H54 (cell line): Measurements from ENCODE around the gene AGRN.
"Not testable (repeated sequence)": the region's sequence is repeated elsewhere in the genome, so short reads cannot be mapped to it uniquely, and the experiment has no call there.

Source experiments
- DNase-seq: peaks from one replicate; pipeline ENCODE4 v3.0.0; 2011; ENCODE audit warnings: low spot score, mixed read lengths; ENCODE audit not compliant: insufficient read length
- FAIRE-seq: peaks from 3 replicates; lab custom pipeline; 2011; peaks lifted over from hg19 to GRCh38; lab: Jason Lieb, UNC
- POLR2A ChIP-seq: IDR thresholded peaks from 2 replicates; pipeline ENCODE4 v1.6.1; 2011; ENCODE audit warnings: low read depth, mild to moderate bottlenecking, low read length

AGRN gene

DNA sequence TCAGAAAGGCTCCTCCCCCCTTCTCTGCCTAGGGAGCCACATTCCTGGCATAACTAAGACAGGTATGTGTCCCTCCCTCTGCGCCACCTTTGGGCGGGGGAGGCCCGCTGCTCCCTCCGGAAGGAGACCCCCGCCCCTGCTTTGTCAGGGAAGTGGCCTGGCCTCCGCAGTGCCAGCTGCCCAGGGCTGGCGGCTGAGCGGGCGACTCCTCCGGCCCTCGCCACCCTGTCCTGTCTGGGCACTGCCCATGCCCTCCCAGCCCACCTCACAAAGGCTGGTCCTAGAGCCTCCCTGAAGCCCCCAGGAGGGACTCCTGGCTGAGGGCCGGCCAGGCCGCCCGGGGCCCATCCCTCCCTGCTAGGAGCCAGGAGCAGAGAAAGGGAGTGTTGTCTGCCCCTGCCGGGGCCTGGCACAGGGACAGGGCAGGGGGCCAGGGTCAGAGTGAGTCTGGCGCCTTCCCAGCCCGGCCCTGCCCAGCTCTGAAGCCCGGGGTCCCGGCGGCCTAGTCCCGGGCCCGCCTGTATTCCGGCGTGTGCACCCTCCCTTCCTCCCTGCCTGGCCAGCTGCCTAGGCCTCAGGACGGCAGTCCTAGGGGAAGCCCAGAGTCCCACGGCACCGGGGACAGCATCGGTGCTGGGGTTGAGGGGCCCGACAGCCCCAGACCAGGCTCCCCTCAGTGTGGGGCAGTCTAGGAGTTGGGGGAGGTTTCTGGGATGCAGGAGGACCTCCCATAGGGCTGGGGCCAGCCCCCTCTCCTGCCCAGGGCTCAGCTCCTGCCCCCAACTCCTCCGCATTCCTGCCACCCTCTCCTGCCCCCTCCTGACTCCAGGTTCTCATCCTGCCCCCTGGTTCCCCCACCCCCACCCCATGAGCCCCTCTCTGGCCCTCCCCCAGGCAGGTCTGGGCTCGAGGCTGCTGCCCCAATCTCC lies 5.1 kb downstream of the AGRN start:
- TF ChIP-seq POLR2A = no peak
- FAIRE-seq (no peak), DNase-seq (peak; percentile 66)

DNA sequence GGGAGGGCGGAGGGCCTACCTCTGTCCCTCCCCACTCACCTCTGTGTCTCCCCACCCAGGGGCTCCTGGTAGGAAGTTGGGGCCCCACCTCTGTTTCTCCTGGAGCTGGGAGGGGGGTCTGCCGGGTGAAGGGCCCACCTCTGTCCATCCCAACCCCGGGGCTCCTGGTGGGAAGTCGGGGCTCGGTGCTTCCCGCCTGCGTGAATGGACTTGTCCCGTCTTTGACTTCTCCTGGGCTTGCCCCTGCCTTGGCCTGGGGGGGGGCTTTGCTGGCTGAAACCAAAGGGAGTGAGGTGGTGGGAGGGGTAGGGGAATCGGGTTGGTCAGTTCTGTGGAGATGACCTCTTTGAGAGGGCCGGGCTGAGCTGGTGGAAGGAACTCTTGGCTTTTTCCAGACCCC lies 5.8 kb downstream of the AGRN start:
- TF ChIP-seq POLR2A = no peak
- FAIRE-seq (no peak), DNase-seq (no peak)

DNA sequence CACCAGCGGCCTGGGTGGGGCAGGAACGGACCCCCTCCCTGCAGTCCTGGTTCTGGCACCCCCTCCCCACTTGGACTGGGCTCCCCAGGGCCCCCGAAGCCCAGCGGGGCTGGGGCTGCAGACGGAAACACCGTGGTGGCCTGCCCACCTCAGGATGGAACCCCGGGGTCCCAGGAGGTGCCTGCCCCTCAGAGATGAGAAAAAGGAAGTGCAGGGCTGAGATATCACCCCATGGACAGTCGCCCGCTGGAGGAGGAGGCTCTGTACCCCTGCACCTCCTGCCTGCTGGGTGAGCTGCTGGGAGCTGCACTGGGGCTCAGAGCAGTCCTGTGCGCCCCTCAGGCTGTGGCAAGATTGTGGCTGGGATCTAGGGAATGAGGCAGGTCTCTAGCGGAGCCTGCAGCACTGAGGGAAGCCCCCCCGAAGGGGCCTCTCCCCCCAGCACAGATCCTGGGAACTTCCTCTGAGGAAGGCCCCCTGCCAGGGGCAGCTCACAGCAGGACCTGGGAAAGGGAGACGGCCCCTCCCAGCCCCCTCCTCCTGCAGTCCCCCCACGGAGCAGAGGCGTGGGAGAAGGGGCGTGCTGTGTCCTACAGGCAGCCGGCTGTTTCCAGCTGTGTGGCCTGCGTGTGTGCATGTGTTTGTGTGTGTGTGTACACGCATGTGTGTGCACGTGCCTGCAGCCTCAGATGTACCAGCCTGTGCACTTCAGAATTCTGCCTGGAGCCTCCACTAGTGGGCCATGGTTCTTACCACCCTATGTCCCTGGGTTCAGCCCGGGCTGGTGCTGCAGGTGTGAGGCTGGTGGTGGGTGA lies 6.9 kb downstream of the AGRN start:
- DNase-seq (no peak), FAIRE-seq (no peak)
- no peak for TF ChIP-seq POLR2A

DNA sequence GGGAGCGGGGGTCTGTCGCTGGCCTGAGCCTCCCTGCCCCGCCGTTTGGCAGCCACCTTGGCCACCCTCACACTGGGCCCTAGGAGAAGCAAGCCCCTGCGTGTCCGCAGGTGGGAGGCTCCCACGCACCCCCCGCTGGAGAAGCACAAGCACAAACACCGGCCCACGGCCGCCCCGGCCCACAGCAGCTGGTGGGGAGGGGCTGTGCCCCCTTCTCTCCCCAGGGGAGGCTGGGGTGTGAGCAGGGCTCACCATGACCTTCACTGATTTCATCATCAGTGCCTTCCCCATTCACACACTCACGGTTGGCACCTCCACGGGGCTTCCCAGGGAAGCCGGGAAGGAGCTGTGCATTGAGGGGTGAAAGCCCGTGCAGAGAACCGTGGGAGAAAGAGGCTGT lies 7.9 kb downstream of the AGRN start:
- TF ChIP-seq POLR2A = no peak
- FAIRE-seq (no peak), DNase-seq (no peak)

DNA sequence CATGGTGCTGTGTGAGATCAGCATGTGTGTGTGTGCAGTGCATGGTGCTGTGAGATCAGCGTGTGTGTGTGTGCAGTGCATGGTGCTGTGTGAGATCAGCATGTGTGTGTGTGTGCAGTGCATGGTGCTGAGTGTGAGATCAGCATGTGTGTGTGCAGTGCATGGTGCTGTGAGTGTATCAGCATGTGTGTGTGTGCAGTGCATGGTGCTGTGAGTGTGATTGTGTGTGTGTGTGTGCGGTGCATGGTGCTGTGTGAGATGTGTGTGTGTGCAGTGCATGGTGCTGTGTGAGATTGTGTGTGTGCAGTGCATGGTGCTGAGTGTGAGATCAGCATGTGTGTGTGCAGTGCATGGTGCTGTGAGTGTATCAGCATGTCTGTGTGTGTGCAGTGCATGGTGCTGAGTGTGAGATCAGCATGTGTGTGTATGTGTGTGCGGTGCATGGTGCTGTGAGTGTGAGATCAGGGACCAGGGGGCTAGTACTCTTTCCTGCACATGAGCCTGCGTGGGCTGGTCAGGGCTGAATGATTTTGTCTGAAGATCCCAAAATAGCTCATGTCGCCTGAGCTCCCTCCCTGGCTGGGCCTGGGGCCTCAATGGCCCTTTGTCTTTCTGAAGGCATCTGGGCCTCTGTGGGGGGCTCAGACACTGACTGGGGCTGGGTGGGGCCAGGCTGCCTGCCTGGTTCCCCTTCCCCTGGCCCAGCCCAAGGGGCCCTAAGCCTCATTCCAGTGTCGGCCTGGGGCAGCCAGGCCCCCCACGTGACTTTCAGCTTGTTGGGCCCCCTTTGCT lies 11.1 kb downstream of the AGRN start:
- DNase-seq, FAIRE-seq: not testable (repeated sequence)

DNA sequence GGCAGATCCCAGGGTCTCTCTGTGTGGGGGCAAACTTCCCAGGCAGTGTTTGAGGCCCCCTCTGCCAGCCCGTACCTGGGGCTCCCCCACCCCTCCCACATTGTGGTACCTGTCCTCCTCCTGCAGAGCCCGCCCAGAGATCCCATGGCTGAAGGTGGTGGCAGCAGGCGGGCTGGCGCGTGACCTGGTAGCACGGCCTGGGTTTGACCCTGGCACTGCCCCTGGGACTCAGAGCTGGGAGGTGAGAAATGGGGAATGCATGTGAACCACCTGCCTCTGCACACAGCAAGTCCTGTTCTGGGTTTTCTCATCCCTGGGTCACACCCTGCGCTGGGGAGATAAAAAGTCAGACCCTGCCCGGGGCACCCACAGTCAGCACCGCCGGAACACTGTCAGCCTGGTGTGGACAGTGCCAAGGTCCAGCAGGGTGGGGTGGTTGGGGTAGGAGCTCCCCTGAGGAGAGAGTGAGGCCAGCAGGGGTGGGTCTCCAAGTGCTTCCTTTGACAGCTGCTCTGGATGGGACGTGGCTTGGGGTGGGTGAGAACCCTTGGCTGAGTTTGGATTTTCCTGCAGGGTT lies 11.8 kb downstream of the AGRN start:
- no peak for DNase-seq
- TF ChIP-seq POLR2A = no peak
- FAIRE-seq = no peak

DNA sequence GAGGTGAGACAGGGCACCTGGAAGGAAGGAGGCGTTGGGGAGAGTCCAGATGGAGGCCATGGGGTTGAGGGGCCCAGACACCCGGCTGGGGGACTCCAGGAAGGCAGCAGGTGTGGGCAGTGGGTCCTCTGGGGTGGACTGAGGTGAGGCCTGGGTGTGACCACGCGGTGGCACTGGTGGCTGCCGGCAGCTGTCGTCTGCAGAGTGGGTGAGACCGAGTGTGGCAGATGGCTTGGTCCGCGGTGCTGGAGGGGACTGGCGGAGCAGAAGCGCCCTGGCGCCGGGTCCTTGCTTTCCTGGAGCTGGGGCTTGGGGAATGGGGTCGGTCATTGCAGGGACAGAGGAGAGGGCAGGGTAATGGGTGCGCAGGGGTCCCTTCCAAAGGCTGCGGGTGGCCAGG lies 12.5 kb downstream of the AGRN start:
- DNase-seq = no peak
- no peak for FAIRE-seq
- TF ChIP-seq POLR2A = no peak

DNA sequence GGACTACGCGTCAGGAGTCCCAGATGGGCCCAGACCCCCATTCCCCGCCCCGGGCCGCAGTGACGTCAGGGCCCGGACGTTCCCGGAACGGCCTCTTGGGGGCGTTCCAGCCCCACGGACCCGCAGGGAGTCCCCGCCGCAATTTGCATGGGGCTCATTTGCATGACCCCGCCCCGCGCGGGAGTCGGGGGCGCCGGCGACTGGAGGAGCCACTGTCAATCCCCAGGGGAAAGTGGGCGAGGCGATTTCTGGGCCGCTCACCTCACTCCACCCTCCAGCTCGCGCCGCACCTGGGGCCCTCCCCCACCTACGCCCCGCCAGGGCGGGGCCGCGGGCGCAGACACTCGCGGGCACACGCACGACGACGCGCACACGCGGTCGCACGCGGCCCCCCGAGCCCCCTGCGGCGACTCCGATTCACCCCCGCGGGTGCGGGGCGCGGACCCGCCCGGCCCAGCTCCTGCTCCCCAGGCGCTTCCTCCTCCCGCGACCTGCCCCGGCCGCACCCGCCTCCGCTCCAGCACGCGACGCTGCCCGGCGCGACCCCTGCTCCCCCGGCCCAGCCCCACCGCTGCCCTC lies 13.2 kb downstream of the AGRN start:
- no peak for TF ChIP-seq POLR2A
- DNase-seq = no peak

DNA sequence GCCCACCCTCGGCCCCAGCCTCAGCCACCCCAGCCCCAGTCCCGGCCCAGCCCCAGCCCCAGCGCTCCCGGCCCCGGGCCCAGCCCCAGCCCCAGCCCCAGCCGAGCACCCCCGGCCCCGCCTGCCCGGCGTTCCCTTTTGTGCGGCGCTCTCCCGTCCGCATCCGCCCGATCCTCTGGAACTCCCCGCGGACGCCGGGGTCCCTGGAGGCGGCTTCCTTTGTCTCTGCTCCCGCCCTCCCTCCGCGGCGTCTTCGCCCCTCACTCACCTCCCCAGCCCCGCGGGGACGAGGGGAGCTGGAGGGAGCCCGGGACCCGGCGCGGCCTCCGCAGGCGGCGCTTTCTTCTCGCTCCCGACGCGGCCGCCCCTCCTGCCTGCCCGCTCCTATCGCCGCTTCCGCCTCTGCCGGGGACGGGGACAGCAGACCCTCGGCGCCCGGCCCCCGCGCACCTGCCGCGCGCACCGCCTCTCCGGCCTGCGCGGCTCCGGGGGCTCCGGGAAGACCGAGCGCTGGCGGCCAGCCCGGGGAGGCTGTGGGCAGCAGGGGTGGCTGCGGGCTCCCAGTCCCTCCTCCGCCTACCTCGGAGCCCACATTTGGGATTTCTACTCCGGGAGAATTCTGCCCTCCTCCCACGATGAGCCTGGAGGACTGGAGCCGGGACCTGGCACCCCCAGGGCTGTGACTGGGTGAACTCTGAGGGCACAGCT lies 14.0 kb downstream of the AGRN start:
- TF ChIP-seq POLR2A = no peak
- DNase-seq = no peak
- no peak for FAIRE-seq

More for the DNA sequence above, 13.2 kb downstream of the AGRN start:
- no peak for FAIRE-seq

DNA sequence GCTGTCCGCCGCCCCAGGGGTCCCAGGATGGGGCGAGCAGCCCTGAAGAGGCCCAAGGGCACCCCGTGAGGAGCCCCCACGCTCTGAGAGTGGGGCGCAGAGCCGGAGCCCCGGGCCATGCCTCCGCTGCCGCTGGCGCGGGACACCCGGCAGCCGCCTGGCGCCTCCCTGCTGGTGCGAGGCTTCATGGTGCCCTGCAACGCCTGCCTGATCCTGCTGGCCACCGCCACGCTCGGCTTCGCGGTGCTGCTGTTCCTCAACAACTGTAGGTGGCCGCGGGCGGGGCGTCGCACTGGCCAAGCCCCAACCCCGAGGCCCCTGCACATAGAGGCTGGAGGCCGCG lies 14.5 kb downstream of the AGRN start:
- TF ChIP-seq POLR2A = no peak
- FAIRE-seq (no peak), DNase-seq (no peak)

DNA sequence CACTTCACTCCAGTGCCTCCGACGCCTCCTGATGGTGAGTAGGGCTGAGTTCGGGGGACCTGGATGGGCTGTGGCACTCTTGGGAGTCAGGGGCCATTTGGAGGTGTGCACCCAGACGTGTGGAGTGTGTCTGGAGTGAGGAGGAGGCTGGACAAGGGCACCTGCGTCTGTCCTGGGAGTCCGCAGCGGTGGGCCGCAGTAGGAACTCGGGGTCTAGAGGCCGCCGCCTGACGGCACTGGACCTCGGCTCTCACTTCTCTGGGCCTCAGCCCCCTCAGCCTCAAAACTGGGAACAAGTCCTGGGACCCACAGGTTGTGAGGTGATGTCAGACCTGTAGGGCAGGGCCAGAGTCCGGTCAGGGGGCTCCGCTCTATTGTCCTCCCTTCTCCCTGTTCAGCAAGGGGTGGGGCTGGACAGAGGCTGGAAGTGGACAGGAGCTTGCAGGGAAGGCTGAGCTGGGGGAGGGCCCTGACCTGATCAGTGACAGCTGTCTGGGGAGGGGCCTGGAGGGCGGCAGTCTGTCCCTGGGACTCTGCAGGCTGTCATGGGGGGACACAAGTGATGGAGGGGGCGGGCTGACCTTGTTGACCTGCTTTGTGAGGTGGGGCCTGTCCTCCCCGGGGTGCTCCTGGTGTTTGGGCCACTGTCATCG lies 15.5 kb downstream of the AGRN start:
- DNase-seq (no peak), FAIRE-seq (no peak)
- TF ChIP-seq POLR2A = no peak
